Measurements from ENCODE around the gene DNAJA4. TPM values are rescaled to one million over a fixed set of nuclear protein-coding genes. Genes with fewer than 3 reads are reported as not detected.

The DNAJA4 gene
- total RNA-seq, 1 donor from 2014 or later: 22.3 TPM

DNA sequence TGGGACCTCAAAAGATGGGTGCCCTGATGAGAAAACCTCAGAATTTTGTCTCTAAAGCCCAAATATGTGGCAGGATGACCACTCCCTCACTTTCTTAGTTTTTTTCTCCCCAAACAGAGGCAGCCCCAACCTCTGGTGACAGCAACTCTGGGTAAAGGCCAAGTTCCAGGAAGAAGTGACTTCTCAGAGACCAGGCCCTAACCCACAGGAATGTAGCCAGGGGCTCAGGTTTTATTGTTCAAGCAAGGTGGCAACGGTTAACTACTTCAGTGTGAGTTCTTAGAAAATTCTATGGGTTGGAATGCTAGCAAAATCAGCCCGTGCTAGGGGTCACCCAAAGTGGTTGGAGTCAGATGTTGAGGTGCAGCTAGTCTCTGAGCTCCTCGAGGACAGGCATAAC, 5.1 kb upstream of the DNAJA4 start:
- no peaks in the 10 kb centered on the region for H3K27me3 Mint-ChIP-seq
- intact Hi-C loops (cut with micrococcal nuclease): no loop called here
- H3K4me1 Mint-ChIP-seq: peaks cover 1% of the 10 kb centered on the region
- CTCF ChIA-PET: no interaction called here
- ATAC-seq (ENCODE audit: low read depth) (no peak), DNase-seq (no peak)
- POLR2A ChIA-PET: no interaction called here
- no peaks in the 10 kb centered on the region for H3K9me3 Mint-ChIP-seq
- no peaks in the 10 kb centered on the region for H3K36me3 Mint-ChIP-seq (ENCODE audit: low read depth)
- H3K4me3 Mint-ChIP-seq: no peak overlapping the region
- TF ChIP-seq, protein P1, sequence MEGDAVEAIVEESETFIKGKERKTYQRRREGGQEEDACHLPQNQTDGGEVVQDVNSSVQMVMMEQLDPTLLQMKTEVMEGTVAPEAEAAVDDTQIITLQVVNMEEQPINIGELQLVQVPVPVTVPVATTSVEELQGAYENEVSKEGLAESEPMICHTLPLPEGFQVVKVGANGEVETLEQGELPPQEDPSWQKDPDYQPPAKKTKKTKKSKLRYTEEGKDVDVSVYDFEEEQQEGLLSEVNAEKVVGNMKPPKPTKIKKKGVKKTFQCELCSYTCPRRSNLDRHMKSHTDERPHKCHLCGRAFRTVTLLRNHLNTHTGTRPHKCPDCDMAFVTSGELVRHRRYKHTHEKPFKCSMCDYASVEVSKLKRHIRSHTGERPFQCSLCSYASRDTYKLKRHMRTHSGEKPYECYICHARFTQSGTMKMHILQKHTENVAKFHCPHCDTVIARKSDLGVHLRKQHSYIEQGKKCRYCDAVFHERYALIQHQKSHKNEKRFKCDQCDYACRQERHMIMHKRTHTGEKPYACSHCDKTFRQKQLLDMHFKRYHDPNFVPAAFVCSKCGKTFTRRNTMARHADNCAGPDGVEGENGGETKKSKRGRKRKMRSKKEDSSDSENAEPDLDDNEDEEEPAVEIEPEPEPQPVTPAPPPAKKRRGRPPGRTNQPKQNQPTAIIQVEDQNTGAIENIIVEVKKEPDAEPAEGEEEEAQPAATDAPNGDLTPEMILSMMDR (IDR thresholded peaks at IDR 0.05): no peak
- H3K27ac Mint-ChIP-seq: no peak overlapping the region

- Mint-ChIP-seq H3K4me3 (no peak overlapping the region), H3K36me3 (ENCODE audit: low read depth) (no peaks in the 10 kb centered on the region), H3K27me3 (no peaks in the 10 kb centered on the region), H3K27ac (no peak overlapping the region), H3K4me1 (peaks cover 8% of the 10 kb centered on the region), H3K9me3 (no peaks in the 10 kb centered on the region)
- ChIA-PET CTCF (no interaction called here), POLR2A (no interaction called here)
- DNase-seq (no peak), ATAC-seq (ENCODE audit: low read depth) (no peak)
- TF ChIP-seq, protein P1 (IDR thresholded peaks at IDR 0.05): no peak
- intact Hi-C loops (cut with micrococcal nuclease): loop anchor here (10.0 kb wide), 1 partner anchor 164 kb away; no protein-coding TSS in a partner anchor
These were observed 3.9 kb upstream of the DNAJA4 start for GRCh38 chr15:78260489-78260888.

GRCh38 chr15:78261062-78261461, 3.3 kb upstream of the DNAJA4 start:
- ChIA-PET CTCF (no interaction called here), POLR2A (no interaction called here)
- ATAC-seq (ENCODE audit: low read depth) (no peak), DNase-seq (no peak)
- intact Hi-C loops (cut with micrococcal nuclease): loop anchor here (10.0 kb wide), 1 partner anchor 164 kb away; no protein-coding TSS in a partner anchor
- TF ChIP-seq, protein P1 (IDR thresholded peaks at IDR 0.05): no peak
- no peaks in the 10 kb centered on the region for H3K36me3 Mint-ChIP-seq (ENCODE audit: low read depth)
- no peak overlapping the region for H3K27ac Mint-ChIP-seq
- no peaks in the 10 kb centered on the region for H3K9me3 Mint-ChIP-seq
- H3K4me1 Mint-ChIP-seq: peaks cover 13% of the 10 kb centered on the region
- no peaks in the 10 kb centered on the region for H3K27me3 Mint-ChIP-seq
- no peak overlapping the region for H3K4me3 Mint-ChIP-seq

- DNase-seq: no peak
These were observed 996 bp upstream of the DNAJA4 start for GRCh38 chr15:78263351-78263781.

GRCh38 chr15:78263907-78264303, 457 bp upstream of the DNAJA4 start:
- intact Hi-C loops (cut with micrococcal nuclease): loop anchor here (2.0 to 10.0 kb wide), 2 partner anchors 35 to 161 kb away; partner anchors contain the start of gene SKIC8
- ChIA-PET POLR2A (interaction anchor here (2.8 kb wide), 1 partner anchor 35 kb away, joined by 16 read pairs; the partner anchor contains the start of gene SKIC8), CTCF (interaction anchor here (0.9 kb wide), 1 partner anchor 151 kb away, joined by 4 read pairs; no protein-coding TSS in a partner anchor)
- Mint-ChIP-seq H3K27ac (no peak overlapping the region), H3K4me1 (peaks cover 13% of the 10 kb centered on the region), H3K36me3 (ENCODE audit: low read depth) (no peaks in the 10 kb centered on the region), H3K9me3 (no peaks in the 10 kb centered on the region), H3K4me3 (peak overlapping the region; percentile 63), H3K27me3 (no peaks in the 10 kb centered on the region)
- DNase-seq (no peak), ATAC-seq (ENCODE audit: low read depth) (no peak)
- TF ChIP-seq, protein P1 (IDR thresholded peaks at IDR 0.05): no peak

More at GRCh38 chr15:78263351-78263781, 996 bp upstream of the DNAJA4 start:
- POLR2A ChIA-PET: no interaction called here
- CTCF ChIA-PET: no interaction called here
- Mint-ChIP-seq H3K27ac (peak overlapping the region; percentile 24), H3K4me3 (peak overlapping the region; percentile 63), H3K27me3 (no peaks in the 10 kb centered on the region), H3K4me1 (peaks cover 13% of the 10 kb centered on the region), H3K36me3 (ENCODE audit: low read depth) (no peaks in the 10 kb centered on the region), H3K9me3 (no peaks in the 10 kb centered on the region)
- TF ChIP-seq, protein P1 (IDR thresholded peaks at IDR 0.05): no peak
- no peak for ATAC-seq (ENCODE audit: low read depth)
- intact Hi-C loops (cut with micrococcal nuclease): loop anchor here (10.0 kb wide), 1 partner anchor 161 kb away; no protein-coding TSS in a partner anchor
